Activated CD8-positive, alpha-beta T cell treated with anti-CD3 and anti-CD28 coated beads for 36 hours (primary cell): ENCODE results near the gene SMIM41. TPM values are rescaled to one million over a fixed set of nuclear protein-coding genes. Genes with fewer than 3 reads are reported as not detected.
"Not testable (repeated sequence)": the region's sequence is repeated elsewhere in the genome, so short reads cannot be mapped to it uniquely, and the experiment has no call there.

Experiments used
- ATAC-seq: fragments of 200-7000 bp; cut with Tn5 transposase; one replicate; pipeline ENCODE4 v1.10.0; 2021; ENCODE audit warnings: mild to moderate bottlenecking, moderate library complexity
- CTCF ChIA-PET: fragments of 350-600 bp; sonication (Branson Sonifier 250); formaldehyde crosslinking; loops from one replicate; lab custom pipeline; 2021; ENCODE audit warnings: antibody characterized with exemption; lab: Charles Lee
- POLR2A ChIA-PET: fragments of 350-600 bp; sonication (Branson Sonifier 250); formaldehyde crosslinking; loops from one replicate; lab custom pipeline; 2021; ENCODE audit warnings: antibody characterized with exemption; lab: Charles Lee
- DNase-seq: peaks from one replicate; pipeline ENCODE4 v3.0.0-alpha.2; 2020
- H3K27ac Mint-ChIP-seq: one replicate; pipeline ENCODE4 v1.8.0; 2021; ENCODE audit warnings: mild to moderate bottlenecking, mixed read lengths
- H3K27me3 Mint-ChIP-seq: one replicate; pipeline ENCODE4 v1.8.0; 2021; ENCODE audit warnings: mixed read lengths
- H3K36me3 Mint-ChIP-seq: one replicate; pipeline ENCODE4 v1.8.0; 2021; ENCODE audit warnings: low read depth, mixed read lengths
- H3K4me1 Mint-ChIP-seq: one replicate; pipeline ENCODE4 v1.8.0; 2021; ENCODE audit warnings: low read depth, mixed read lengths
- H3K4me3 Mint-ChIP-seq: one replicate; pipeline ENCODE4 v1.8.0; 2021; ENCODE audit warnings: mild to moderate bottlenecking, moderate library complexity, mixed read lengths
- H3K9me3 Mint-ChIP-seq: one replicate; pipeline ENCODE4 v1.8.0; 2021; ENCODE audit warnings: mixed read lengths
- CTCF ChIP-seq: fragments of 200-600 bp; IDR thresholded peaks from one replicate; pipeline ENCODE4 v1.8.0; 2022; ENCODE audit warnings: antibody characterized with exemption, mild to moderate bottlenecking
- intact Hi-C: fragments of 100-400 bp; cut with micrococcal nuclease; formaldehyde crosslinking; loops from one replicate; pipeline ENCODE4 v1.10.0; 2022
- total RNA-seq, 2 experiments: library from RNA; stranded (reverse); gene quantifications; one replicate each; pipeline ENCODE4 v1.2.3, GENCODE V29; 2021

SMIM41 gene
- total RNA-seq, 2 experiments from 2014 or later = not detected

DNA sequence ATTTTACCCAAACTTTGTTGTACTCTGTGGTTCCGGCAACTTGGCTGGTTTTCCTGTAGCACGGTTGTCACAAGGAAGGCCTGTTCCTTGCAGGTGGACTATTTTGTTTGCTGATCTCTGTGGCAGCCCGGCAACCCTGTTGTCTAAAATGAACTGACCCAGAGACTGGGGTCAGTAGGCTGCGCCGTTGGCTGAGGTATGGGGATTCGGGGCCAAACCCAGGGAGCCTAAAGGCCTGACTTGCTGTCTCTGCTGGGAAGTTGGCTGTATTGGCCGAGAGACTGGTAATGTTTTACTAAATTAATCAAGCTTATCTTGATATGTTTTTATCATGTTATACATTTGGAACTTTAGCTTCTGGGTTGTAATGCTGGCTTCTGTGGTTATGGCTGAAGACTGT, 13.8 kb downstream of the SMIM41 start:
- DNase-seq (no peak), ATAC-seq (no peak)
- no peak overlapping the region for H3K27ac Mint-ChIP-seq
- ChIA-PET CTCF (interaction anchor here (1.1 to 1.4 kb wide), 3 partner anchors 10 to 27 kb away, joined by 3 to 4 read pairs (median 3); no protein-coding TSS in a partner anchor), POLR2A (no interaction called here)
- no peaks in the 10 kb centered on the region for H3K36me3 Mint-ChIP-seq
- H3K4me1 Mint-ChIP-seq = no peaks in the 10 kb centered on the region
- intact Hi-C loops = no loop called here
- no peak overlapping the region for H3K4me3 Mint-ChIP-seq
- H3K9me3 Mint-ChIP-seq = no peaks in the 10 kb centered on the region
- H3K27me3 Mint-ChIP-seq = peaks cover 34% of the 10 kb centered on the region
- no peak for TF ChIP-seq CTCF

- TF ChIP-seq CTCF = no peak
- ATAC-seq (no peak), DNase-seq (no peak)
- ChIA-PET CTCF (no interaction called here), POLR2A (no interaction called here)
- Mint-ChIP-seq H3K9me3 (no peaks in the 10 kb centered on the region), H3K4me3 (no peak overlapping the region), H3K36me3 (no peaks in the 10 kb centered on the region), H3K27me3 (peaks cover 21% of the 10 kb centered on the region), H3K4me1 (no peaks in the 10 kb centered on the region), H3K27ac (no peak overlapping the region)
- intact Hi-C loops = no loop called here
Measured at GRCh38 chr12:52096332-52097044, 17.0 kb downstream of the SMIM41 start.

- intact Hi-C loops = no loop called here
- peak; percentile 60 for ATAC-seq
- no peak for TF ChIP-seq CTCF
- ChIA-PET CTCF (no interaction called here), POLR2A (no interaction called here)
- Mint-ChIP-seq H3K27me3 (peaks cover 21% of the 10 kb centered on the region), H3K9me3 (no peaks in the 10 kb centered on the region), H3K36me3 (no peaks in the 10 kb centered on the region), H3K4me1 (no peaks in the 10 kb centered on the region), H3K4me3 (no peak overlapping the region), H3K27ac (no peak overlapping the region)
- DNase-seq = no peak
Measured at GRCh38 chr12:52097045-52097666, 17.7 kb downstream of the SMIM41 start.

- intact Hi-C loops, H3K27ac Mint-ChIP-seq, POLR2A ChIA-PET, H3K9me3 Mint-ChIP-seq, DNase-seq, H3K4me1 Mint-ChIP-seq, H3K4me3 Mint-ChIP-seq, H3K36me3 Mint-ChIP-seq, ATAC-seq: not testable (repeated sequence)
- CTCF ChIA-PET = interaction anchor here (1.1 kb wide), 1 partner anchor 11 kb away, joined by 3 read pairs; no protein-coding TSS in a partner anchor
- H3K27me3 Mint-ChIP-seq = peaks cover 37% of the 10 kb centered on the region
Measured at GRCh38 chr12:52104431-52105089, 25.1 kb downstream of the SMIM41 start.

GRCh38 chr12:52116222-52117125, 37.0 kb downstream of the SMIM41 start:
- TF ChIP-seq CTCF = peak; percentile 48
- H3K36me3 Mint-ChIP-seq, H3K27ac Mint-ChIP-seq, intact Hi-C loops, H3K4me3 Mint-ChIP-seq, H3K9me3 Mint-ChIP-seq, ATAC-seq: not testable (repeated sequence)
- peaks cover 12% of the 10 kb centered on the region for H3K27me3 Mint-ChIP-seq
- CTCF ChIA-PET = interaction anchor here (0.8 to 10.9 kb wide), 8 partner anchors 9 to 211 kb away, joined by 3 to 313 read pairs (median 4); no protein-coding TSS in a partner anchor
- DNase-seq = peak; percentile 82
- H3K4me1 Mint-ChIP-seq = peaks cover 28% of the 10 kb centered on the region
- POLR2A ChIA-PET = interaction anchor here (0.6 to 2.8 kb wide), 2 partner anchors 91 to 1229 kb away, joined by 3 to 9 read pairs; no protein-coding TSS in a partner anchor

DNA sequence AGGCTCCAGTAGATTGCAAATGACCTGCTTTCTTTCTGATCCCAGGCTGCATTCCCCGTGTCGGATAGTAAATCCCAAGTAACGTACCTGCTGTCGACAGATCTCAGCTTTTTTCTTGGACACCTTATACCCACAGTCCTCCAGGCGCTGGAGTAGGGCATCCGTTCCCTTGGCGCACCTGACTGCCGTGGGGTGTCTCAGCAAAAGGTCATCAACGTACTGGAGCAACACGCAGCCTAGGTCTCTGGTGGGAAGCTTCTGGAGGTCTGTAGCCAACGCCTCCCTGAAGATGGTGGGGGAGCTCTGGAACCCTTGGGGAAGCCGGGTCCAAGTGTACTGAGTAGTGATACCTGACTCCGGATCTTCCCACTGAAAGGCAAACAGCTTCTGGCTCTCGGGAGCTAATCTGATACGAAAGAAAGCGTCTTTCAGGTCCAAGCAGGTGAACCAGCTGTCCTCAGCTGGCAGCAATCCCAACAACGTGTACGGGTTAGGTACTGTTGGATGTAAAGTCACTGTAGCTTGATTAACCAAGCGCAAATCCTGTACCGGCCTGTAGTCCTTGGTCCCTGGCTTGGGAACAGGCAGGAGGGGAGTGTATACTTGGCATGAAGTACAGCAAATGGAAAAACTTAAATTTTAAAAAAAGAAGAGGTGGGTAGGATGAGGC, 38.4 kb downstream of the SMIM41 start:
- intact Hi-C loops, DNase-seq, H3K4me3 Mint-ChIP-seq, ATAC-seq, H3K27ac Mint-ChIP-seq, H3K36me3 Mint-ChIP-seq, H3K9me3 Mint-ChIP-seq: not testable (repeated sequence)
- CTCF ChIA-PET = interaction anchor here (1.2 to 10.9 kb wide), 8 partner anchors 11 to 191 kb away, joined by 3 to 313 read pairs (median 4); partner anchors contain the start of gene ATG101
- Mint-ChIP-seq H3K27me3 (peaks cover 22% of the 10 kb centered on the region), H3K4me1 (peaks cover 28% of the 10 kb centered on the region)
- POLR2A ChIA-PET = interaction anchor here (0.8 to 2.8 kb wide), 3 partner anchors 21 to 92 kb away, joined by 3 to 9 read pairs (median 3); no protein-coding TSS in a partner anchor
